Measurements from ENCODE around the gene YTHDF1.
"Not testable (repeated sequence)": the region's sequence is repeated elsewhere in the genome, so short reads cannot be mapped to it uniquely, and the experiment has no call there.

YTHDF1 gene

GRCh38 chr20:63226042-63226943, 10.4 kb upstream of the YTHDF1 start:
- DNase-seq = no peak

DNA sequence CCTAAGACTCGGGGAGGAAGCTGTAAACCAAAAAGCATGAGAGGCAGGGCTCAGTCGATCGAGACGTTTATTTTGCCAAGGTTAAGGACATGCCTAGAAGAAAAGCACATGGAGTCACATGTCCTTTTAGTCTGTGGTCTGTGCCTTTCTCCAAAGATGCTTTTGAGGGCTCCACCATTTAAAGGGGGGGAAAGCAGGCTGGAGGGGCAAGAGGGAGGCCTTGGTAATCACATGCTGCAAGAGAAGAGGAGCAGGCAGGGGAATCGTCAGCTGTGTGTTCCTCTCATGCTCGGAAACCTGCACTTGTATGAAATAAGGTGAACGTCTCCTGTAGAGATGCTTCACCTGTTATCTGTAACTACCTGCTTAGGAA, 9.1 kb upstream of the YTHDF1 start:
- no peak for DNase-seq

- no peak for DNase-seq
Measured at GRCh38 chr20:63224412-63225081, 8.6 kb upstream of the YTHDF1 start.

GRCh38 chr20:63223826-63224207, 7.9 kb upstream of the YTHDF1 start:
- DNase-seq = no peak

GRCh38 chr20:63223121-63223825, 7.3 kb upstream of the YTHDF1 start:
- no peak for DNase-seq

DNA sequence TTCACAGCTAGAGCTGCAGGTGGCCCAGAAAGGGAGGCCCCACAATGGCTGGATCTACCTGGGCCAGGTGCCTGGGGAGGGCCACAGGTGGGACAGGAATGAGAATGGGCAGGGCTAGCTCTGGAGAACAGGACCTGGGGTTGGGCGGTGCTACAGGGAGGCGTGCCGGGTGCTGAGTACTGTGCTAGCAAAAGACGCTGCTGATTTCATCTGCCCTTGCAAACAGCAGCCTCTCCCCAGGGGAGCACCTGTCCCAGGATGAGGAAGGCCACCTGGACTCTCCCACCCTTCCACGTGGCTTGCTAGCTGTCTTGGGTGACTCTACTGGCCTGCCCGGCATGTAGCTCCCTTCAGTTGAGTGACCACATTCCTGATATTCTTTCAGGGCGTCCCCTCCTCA, 6.6 kb upstream of the YTHDF1 start:
- no peak for DNase-seq

GRCh38 chr20:63221400-63222053, 5.6 kb upstream of the YTHDF1 start:
- not testable (repeated sequence) for DNase-seq

GRCh38 chr20:63220696-63221399, 4.9 kb upstream of the YTHDF1 start:
- no peak for DNase-seq

DNA sequence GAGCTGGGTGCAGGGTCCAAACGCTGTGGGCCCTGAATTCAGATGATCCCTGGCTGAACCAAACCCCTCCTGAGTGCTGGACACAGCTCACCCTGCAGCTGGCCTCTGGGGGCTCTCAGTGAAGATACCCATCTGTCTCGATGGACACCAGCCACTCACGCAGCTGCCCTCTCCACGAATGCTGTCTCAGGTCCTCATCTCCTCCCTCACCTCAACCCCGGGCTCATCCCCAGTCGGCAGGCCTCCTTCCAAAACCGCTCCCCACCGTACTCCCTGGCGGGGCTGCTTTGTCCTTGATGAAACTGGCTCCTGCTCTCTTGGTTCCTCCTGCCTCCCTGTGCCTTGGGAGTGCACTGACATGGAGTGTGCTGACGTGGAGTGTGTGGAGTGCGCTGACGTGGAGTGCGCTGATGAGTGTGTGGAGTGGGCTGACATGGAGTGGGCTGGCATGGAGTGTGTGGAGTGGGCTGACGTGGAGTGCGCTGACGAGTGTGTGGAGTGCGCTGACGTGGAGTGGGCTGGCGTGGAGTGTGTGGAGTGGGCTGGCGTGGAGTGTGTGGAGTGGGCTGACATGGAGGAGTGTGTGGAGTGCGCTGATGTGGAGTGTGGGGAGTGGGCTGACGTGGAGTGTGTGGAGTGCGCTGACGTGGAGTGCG, 4.1 kb upstream of the YTHDF1 start:
- DNase-seq = no peak

- no peak for DNase-seq
Measured at GRCh38 chr20:63219447-63219821, 3.5 kb upstream of the YTHDF1 start.

GRCh38 chr20:63218701-63219446, 2.9 kb upstream of the YTHDF1 start:
- DNase-seq = no peak

DNA sequence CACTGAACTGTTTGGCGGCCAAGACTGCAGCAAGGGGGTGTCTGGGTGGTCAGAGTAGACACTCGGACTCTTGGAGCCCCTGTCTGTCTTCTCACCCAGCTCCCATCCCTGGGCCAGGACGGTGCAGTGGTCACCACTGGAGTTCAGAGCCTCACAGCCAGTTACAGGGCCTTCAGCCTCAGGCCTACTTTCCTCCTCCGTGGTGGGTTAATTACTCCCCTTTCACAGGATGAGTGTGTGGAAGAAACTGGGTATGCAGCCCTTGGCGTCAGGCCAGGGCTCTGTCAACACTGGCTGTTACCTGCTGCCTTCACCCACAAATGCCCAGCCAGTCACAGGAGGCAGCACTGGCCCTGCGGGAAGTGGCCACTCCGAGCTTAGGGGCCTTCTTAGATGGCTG, 1.8 kb upstream of the YTHDF1 start:
- no peak for DNase-seq

DNA sequence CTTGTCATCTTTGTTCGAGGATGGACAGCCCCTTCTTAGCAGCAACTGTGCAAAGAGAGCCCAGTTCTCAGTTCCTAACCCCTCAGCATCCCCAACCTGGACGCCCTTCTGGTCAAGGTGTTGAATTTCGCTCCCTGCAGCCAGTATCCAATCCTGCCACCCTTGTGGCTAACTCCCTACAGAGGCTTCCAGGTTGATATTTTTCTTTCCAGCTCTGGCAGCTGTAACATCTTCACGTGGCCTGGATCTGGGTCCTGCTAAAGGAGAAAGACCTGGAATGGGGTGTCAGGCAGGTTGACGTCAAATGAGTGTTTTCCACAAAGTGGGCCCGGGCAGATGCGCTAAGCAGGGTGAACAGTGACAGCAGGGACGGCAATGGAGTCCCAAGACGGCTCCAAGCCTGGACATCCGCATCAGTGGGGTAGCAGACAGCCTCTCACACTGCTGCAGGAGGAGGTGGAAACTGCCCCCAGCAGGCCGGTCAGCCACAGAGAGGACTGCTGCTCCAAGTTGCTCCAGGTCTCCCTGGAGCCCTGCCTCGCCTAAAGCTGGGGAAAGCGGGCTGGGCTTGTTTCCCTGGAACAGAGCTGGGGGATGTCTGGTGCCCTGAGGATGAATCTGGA, 1.0 kb upstream of the YTHDF1 start:
- no peak for DNase-seq

DNA sequence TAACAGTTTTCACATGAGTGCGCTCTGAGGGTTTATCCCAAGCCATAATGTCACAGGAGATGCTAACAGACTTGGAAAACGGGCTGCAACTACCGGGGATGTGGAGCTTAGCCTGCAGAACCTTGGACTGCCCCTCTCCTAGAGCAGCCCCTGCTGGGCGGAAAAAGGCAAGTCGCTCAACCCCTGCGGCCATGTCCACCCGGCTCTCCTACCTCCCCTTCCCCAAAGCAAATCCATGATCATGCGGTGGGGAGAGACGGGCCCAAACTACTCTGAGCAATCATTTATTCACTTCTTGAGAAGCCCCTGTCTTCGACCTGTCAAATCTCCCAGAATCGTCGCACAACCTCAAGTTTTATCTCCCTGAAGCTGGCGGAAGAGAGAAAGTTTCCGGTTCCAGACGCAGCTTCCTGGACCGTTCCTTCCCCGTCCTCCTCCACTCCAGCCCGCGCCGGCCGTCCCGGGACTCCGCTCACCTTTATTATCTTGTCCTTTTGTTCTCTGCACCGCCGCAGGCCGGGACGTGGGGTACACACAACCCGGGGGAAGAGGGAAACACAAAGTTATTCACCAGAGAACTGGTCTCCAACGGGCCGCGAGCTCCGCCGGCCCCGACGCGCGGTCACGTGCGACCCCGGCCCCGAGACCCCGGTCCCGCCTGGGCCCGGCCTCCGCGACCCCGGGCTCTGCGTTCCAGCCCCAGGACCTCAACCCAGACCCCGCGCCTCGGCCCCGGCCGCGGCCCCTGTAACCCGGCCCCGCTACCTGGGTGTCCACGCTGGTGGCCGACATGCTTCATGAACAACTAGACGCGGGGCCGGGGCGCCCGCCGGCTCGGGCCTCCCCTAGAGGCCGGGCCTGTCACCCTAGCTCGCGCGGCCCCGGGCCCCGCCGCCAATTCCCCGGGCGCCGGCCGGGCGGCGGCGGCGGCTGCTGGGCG, 560 bp downstream of the YTHDF1 start:
- peak; percentile 9 for DNase-seq

GRCh38 chr20:63214514-63214913, 1.4 kb downstream of the YTHDF1 start:
- DNase-seq = no peak

DNA sequence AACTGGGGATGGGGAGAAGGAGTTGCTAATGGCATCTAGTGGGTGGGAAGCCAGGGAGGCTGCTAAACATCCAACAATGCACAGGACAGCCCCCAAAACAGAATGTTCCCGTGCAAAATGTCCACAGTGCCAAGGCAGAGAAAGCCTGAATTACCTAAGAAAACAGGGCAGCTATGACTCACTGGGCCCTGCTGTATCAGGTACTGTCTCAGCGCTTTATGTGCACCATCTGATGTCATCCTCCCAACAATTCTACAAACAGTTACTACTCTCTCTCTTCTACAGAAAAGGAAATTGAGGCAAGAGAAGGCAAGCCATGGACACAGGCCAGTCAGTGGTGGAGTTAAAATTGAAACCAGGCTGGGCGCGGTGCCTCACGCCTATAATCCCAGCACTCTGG, 3.1 kb downstream of the YTHDF1 start:
- no peak for DNase-seq

DNA sequence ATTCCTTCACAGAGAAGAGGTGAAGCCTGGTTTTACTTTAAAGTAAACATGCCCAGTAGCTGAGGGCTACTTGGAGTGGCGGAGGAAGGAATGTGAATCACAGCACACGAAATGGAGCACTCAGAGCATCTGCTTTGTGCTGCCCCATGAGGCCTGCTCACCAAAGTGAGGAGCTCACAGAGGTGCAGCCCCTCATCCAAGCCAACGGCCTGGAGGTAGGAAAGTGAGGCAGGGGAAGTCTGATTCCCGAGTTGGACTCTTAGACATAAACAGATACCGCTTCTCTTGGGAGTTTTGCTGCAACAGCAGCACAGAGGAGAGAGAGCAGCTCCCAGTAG, 3.6 kb downstream of the YTHDF1 start:
- DNase-seq = no peak

- DNase-seq = no peak
Measured at GRCh38 chr20:63210011-63210605, 5.8 kb downstream of the YTHDF1 start.

DNA sequence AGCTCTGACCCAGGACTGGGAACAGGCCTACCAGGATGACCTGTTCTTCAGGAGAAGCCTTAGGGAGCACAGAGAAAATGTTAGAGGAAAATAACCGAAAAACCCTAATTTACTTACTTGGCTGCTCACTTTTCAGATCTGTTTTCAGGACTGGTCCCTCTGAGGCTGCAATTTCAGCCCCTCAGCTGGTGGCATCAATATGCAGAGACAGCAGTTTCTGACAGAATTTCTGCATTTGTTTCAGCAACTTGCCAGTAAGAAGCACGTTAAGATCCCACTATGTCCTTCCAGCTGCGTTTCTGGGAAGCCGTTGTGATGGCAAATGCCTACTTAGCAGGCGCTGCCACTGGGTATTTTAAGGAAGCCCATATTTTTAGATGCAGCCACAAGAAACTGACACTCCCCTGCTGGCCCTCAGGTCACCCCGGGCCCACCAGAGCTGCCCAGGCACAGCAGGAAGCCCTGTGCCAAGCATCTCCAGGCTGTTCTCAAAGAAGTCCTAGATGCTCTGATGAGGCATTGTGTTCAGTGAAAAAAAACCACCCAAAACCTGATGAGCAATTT, 7.5 kb downstream of the YTHDF1 start:
- no peak for DNase-seq
